IMR-90 (cell line): ENCODE data around the gene P4HA2. TPM values are rescaled to one million over a fixed set of nuclear protein-coding genes. Genes with fewer than 3 reads are reported as not detected.

Experiments used
- ATAC-seq: fragments of 200-7000 bp; cut with Tn5 transposase; 2 replicates; pipeline ENCODE4 v1.9.1; 2020; ENCODE audit warnings: low read depth, mild to moderate bottlenecking, moderate library complexity
- BruUV-seq: library from RNA; stranded (reverse); fragments of 400-500 nt; replicated peaks from 2 replicates; lab custom pipeline; 2021; lab: Mats Ljungman, UMichigan
- CTCF ChIA-PET: fragments of 300-600 bp; formaldehyde crosslinking; extraction: SDS; loops from one replicate; lab custom pipeline; 2021; ENCODE audit warnings: antibody characterized with exemption; lab: Yijun Ruan, JAX
- POLR2A ChIA-PET: fragments of 300-600 bp; sonication (Branson Sonifier 250); formaldehyde crosslinking; loops from one replicate; lab custom pipeline; 2022; ENCODE audit warnings: antibody characterized with exemption; ENCODE audit not compliant: unreplicated experiment; lab: Charles Lee
- DNase-seq: peaks from one replicate; pipeline ENCODE4 v3.0.0; 2013
- H2AFZ ChIP-seq: replicated peaks from 2 replicates; pipeline ENCODE3; 2013; ENCODE audit warnings: low read length, mild to moderate bottlenecking; ENCODE audit not compliant: poor library complexity
- H2AK5ac ChIP-seq: 2 replicates; pipeline ENCODE4 v1.6.1; 2013; ENCODE audit warnings: low read depth, low read length, inconsistent platforms
- H2AK9ac ChIP-seq: replicated peaks from 2 replicates; pipeline ENCODE3; 2013; ENCODE audit warnings: mild to moderate bottlenecking, low read depth, low read length, moderate library complexity; ENCODE audit not compliant: poor library complexity
- H2BK120ac ChIP-seq: 2 replicates; pipeline ENCODE4 v1.6.1; 2013; ENCODE audit warnings: low read depth, low read length, inconsistent platforms
- H2BK15ac ChIP-seq: 3 replicates; pipeline ENCODE4 v1.6.1; 2013; ENCODE audit warnings: low read depth, low read length, inconsistent platforms
- H2BK20ac ChIP-seq: 2 replicates; pipeline ENCODE4 v1.6.1; 2013; ENCODE audit warnings: low read depth, mild to moderate bottlenecking, inconsistent platforms, low read length, moderate library complexity
- H2BK5ac ChIP-seq: 2 replicates; pipeline ENCODE4 v1.6.1; 2013; ENCODE audit warnings: mild to moderate bottlenecking, low read depth, low read length, inconsistent platforms; ENCODE audit not compliant: poor library complexity, severe bottlenecking
- H3K14ac ChIP-seq: replicated peaks from 2 replicates; pipeline ENCODE4 v1.6.1; 2013; ENCODE audit warnings: low read depth, low read length, inconsistent platforms
- H3K18ac ChIP-seq: 2 replicates; pipeline ENCODE4 v1.6.1; 2013; ENCODE audit warnings: low read depth, low read length, control low read depth
- H3K23ac ChIP-seq: 2 replicates; pipeline ENCODE4 v1.6.1; 2013; ENCODE audit warnings: low read depth, low read length, inconsistent platforms
- H3K27ac ChIP-seq: 2 replicates; pipeline ENCODE4 v1.5.1; 2013; ENCODE audit warnings: mild to moderate bottlenecking, control low read depth, low read length; ENCODE audit not compliant: insufficient read depth
- H3K27me3 ChIP-seq: 2 replicates; pipeline ENCODE4 v1.6.1; 2013; ENCODE audit warnings: low read length; ENCODE audit not compliant: control insufficient read depth, insufficient read depth
- H3K36me3 ChIP-seq: 2 replicates; pipeline ENCODE4 v1.6.1; 2013; ENCODE audit warnings: low read length, mixed read lengths; ENCODE audit not compliant: control insufficient read depth, insufficient read depth
- H3K4ac ChIP-seq: 2 replicates; pipeline ENCODE4 v1.6.1; 2013; ENCODE audit warnings: low read depth, low read length, inconsistent platforms
- H3K4me1 ChIP-seq: 2 replicates; pipeline ENCODE4 v1.6.1; 2013; ENCODE audit warnings: low read length, mixed read lengths; ENCODE audit not compliant: control insufficient read depth, insufficient read depth
- H3K4me2 ChIP-seq: 2 replicates; pipeline ENCODE4 v1.6.1; 2013; ENCODE audit warnings: low read depth, mild to moderate bottlenecking, control low read depth, low read length, moderate library complexity
- H3K4me3 ChIP-seq: 2 replicates; pipeline ENCODE4 v1.5.1; 2013; ENCODE audit warnings: low read depth, mild to moderate bottlenecking, control low read depth, low read length, moderate library complexity; ENCODE audit not compliant: insufficient read depth
- H3K56ac ChIP-seq: 2 replicates; pipeline ENCODE4 v1.6.1; 2013; ENCODE audit warnings: low read length, inconsistent platforms; ENCODE audit not compliant: insufficient read depth; ENCODE audit errors: extremely low read depth
- H3K79me1 ChIP-seq, 2 experiments: 2 replicates each; pipeline ENCODE4 v1.6.1; 2013; ENCODE audit warnings: low read length in 2 of 2, inconsistent platforms in 1 of 2, low read depth in 1 of 2
- H3K9ac ChIP-seq: 2 replicates; pipeline ENCODE4 v1.6.1; 2013; ENCODE audit warnings: low read depth, low read length, control low read depth
- H3K9me1 ChIP-seq: 2 replicates; pipeline ENCODE4 v1.6.1; 2013; ENCODE audit warnings: low read length, inconsistent platforms; ENCODE audit not compliant: insufficient read depth
- H3K9me3 ChIP-seq: 2 replicates; pipeline ENCODE4 v1.6.1; 2013; ENCODE audit warnings: low read length; ENCODE audit not compliant: control insufficient read depth, insufficient read depth
- H4K20me1 ChIP-seq: 2 replicates; pipeline ENCODE4 v1.6.1; 2013; ENCODE audit warnings: low read length, inconsistent platforms; ENCODE audit not compliant: insufficient read depth
- H4K5ac ChIP-seq: 2 replicates; pipeline ENCODE4 v1.6.1; 2013; ENCODE audit warnings: mild to moderate bottlenecking, low read depth, low read length, control low read depth
- H4K8ac ChIP-seq, 2 experiments: 2 replicates each; pipeline ENCODE4 v1.6.1; 2013; ENCODE audit warnings: low read depth in 2 of 2, low read length in 2 of 2, control low read depth in 1 of 2, inconsistent platforms in 1 of 2
- H4K91ac ChIP-seq: 2 replicates; pipeline ENCODE4 v1.6.1; 2013; ENCODE audit warnings: low read depth, low read length, inconsistent platforms; ENCODE audit not compliant: insufficient read depth
- BHLHE40 ChIP-seq: fragments of 150-350 bp; IDR thresholded peaks from 2 replicates; pipeline ENCODE4 v1.6.1; 2016; ENCODE audit warnings: mild to moderate bottlenecking, low read depth, low read length
- CEBPB ChIP-seq: IDR thresholded peaks from 2 replicates; pipeline ENCODE4 v1.6.1; 2012; ENCODE audit warnings: low read depth, low read length, improper control_type of control experiment
- CHD1 ChIP-seq: IDR thresholded peaks from 2 replicates; pipeline ENCODE4 v1.6.1; 2012; ENCODE audit warnings: low read depth, low read length, improper control_type of control experiment
- FOS ChIP-seq: fragments of 150-350 bp; IDR thresholded peaks from 2 replicates; pipeline ENCODE4 v1.6.1; 2016; ENCODE audit warnings: low read depth, low read length
- MAFK ChIP-seq: IDR thresholded peaks from 2 replicates; pipeline ENCODE4 v1.6.1; 2012; ENCODE audit warnings: low read depth, low read length, improper control_type of control experiment
- MAZ ChIP-seq: IDR thresholded peaks from 2 replicates; pipeline ENCODE4 v1.6.1; 2012; ENCODE audit warnings: low read depth, mild to moderate bottlenecking, low read length, improper control_type of control experiment, moderate library complexity, borderline replicate concordance
- MXI1 ChIP-seq: IDR thresholded peaks from 2 replicates; pipeline ENCODE4 v1.6.1; 2012; ENCODE audit warnings: low read depth, mild to moderate bottlenecking, low read length, moderate library complexity, borderline replicate concordance
- NFE2L2 ChIP-seq: fragments of 150-350 bp; IDR thresholded peaks from 2 replicates; pipeline ENCODE4 v1.6.1; 2016; ENCODE audit warnings: low read depth, mild to moderate bottlenecking, low read length
- POLR2A ChIP-seq: IDR thresholded peaks from 2 replicates; pipeline ENCODE4 v1.6.1; 2012; ENCODE audit warnings: mild to moderate bottlenecking, low read depth, low read length
- RAD21 ChIP-seq: IDR thresholded peaks from 2 replicates; pipeline ENCODE4 v1.6.1; 2012; ENCODE audit warnings: low read length, improper control_type of control experiment
- RCOR1 ChIP-seq: IDR thresholded peaks from 2 replicates; pipeline ENCODE4 v1.6.1; 2012; ENCODE audit warnings: mild to moderate bottlenecking, low read length, improper control_type of control experiment; ENCODE audit not compliant: insufficient replicate concordance
- RFX5 ChIP-seq: IDR thresholded peaks from 2 replicates; pipeline ENCODE4 v1.8.0; 2012; ENCODE audit warnings: low read depth, mild to moderate bottlenecking, low read length, moderate library complexity
- SMC3 ChIP-seq: fragments of 150-350 bp; IDR thresholded peaks from 2 replicates; pipeline ENCODE4 v1.6.1; 2016; ENCODE audit warnings: low read depth, mild to moderate bottlenecking, antibody characterized with exemption, low read length, moderate library complexity
- WGBS, 2 experiments: methylation state at CpG; one replicate each; pipeline versions ENCODE4 v1.1.5 to v1.1.7; 2013; ENCODE audit warnings: missing lambda C conversion rate in 2 of 2; ENCODE audit not compliant: insufficient read length in 1 of 2; ENCODE audit errors: extremely low coverage in 2 of 2; 5-methylcytosine and 5-hydroxymethylcytosine counted together
- dilution Hi-C: fragments of 300-500 bp; cut with HindIII; formaldehyde crosslinking; loops from one replicate; pipeline ENCODE4 v1.14.3; 2018; ENCODE audit warnings: low sequenced_read_pairs; ENCODE audit not compliant: unreplicated experiment
- in situ Hi-C: fragments of 300-500 bp; cut with MboI; formaldehyde crosslinking; loops from 3 replicates; pipeline ENCODE4 v1.14.3; 2019; ENCODE audit warnings: low sequenced_read_pairs, inconsistent platforms, mixed read lengths
- intact Hi-C: fragments of 100-400 bp; cut with micrococcal nuclease; formaldehyde crosslinking; loops from 2 replicates; pipeline ENCODE4 v1.10.0; 2022
- polyA plus RNA-seq, 3 experiments: library from polyadenylated mRNA; depleted of rRNA; stranded (reverse); fragments of >200 nt; gene quantifications; 2 replicates each; pipeline ENCODE4 v1.2.3, GENCODE V29; 2012; ENCODE audit warnings: low replicate concordance in 1 of 3
- total RNA-seq: library from RNA; depleted of rRNA; stranded (reverse); fragments of >200 nt; gene quantifications from 2 replicates; pipeline ENCODE4 v1.2.3, GENCODE V29; 2012
- TF ChIP-seq, protein P1 (sequence below): fragments of 150-350 bp; IDR thresholded peaks from 2 replicates; pipeline ENCODE4 v1.6.1; 2016; ENCODE audit warnings: low read depth, mild to moderate bottlenecking, low read length, moderate library complexity, borderline replicate concordance
- TF ChIP-seq, protein P2 (sequence below): fragments of 150-350 bp; IDR thresholded peaks from 2 replicates; pipeline ENCODE4 v1.6.1; 2017; ENCODE audit warnings: mild to moderate bottlenecking, antibody characterized with exemption, low read length, low read depth
- TF ChIP-seq, protein P3 (sequence below): conservative IDR thresholded peaks from 2 replicates; pipeline ENCODE4 v1.5.1; 2012; ENCODE audit warnings: mild to moderate bottlenecking, low read depth, low read length, improper control_type of control experiment

P4HA2 gene
- total and polyA plus RNA-seq, 2 of the 4 experiments (the other 2 are of a cell fraction) = 186 to 225 TPM

DNA sequence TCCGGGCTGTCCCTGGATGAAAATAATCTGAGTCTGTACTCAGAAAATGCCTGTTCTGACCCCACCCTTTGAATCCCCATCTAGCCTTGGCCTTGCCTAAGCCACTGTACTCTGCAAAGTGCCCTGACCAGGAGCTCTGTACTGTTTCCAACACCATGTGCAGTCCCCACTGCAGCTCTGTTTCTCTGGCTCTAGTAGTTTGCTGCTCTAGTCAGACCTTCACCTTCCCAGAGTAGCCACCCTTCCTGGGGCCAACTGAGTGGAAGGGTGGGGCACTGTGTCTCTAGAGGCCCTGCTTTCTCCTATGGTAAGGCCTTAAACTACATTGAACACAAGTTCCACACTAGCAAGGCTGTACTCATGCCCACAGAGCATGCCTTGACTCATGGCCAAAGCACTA is 31.9 kb downstream of the P4HA2 start:
- H3K23ac ChIP-seq = no peak overlapping the region
- no TSS peak for BruUV-seq
- H3K56ac ChIP-seq = no peak overlapping the region
- H3K36me3 ChIP-seq = peaks cover 61% of the 10 kb centered on the region
- H3K4me1 ChIP-seq = no peaks in the 10 kb centered on the region
- H3K27ac ChIP-seq = no peak overlapping the region
- intact Hi-C loops (no loop called here), in situ Hi-C loops (no loop called here), dilution Hi-C loops (no loop called here)
- no peaks in the 10 kb centered on the region for H3K27me3 ChIP-seq
- DNase-seq (no peak), ATAC-seq (no peak)
- no peak for TF ChIP-seq POLR2A
- TF ChIP-seq RFX5 = no peak
- TF ChIP-seq SMC3 = no peak
- no peak for TF ChIP-seq BHLHE40
- TF ChIP-seq NFE2L2 = no peak
- no peak for TF ChIP-seq MAZ
- TF ChIP-seq RAD21 = no peak
- TF ChIP-seq, protein P1, sequence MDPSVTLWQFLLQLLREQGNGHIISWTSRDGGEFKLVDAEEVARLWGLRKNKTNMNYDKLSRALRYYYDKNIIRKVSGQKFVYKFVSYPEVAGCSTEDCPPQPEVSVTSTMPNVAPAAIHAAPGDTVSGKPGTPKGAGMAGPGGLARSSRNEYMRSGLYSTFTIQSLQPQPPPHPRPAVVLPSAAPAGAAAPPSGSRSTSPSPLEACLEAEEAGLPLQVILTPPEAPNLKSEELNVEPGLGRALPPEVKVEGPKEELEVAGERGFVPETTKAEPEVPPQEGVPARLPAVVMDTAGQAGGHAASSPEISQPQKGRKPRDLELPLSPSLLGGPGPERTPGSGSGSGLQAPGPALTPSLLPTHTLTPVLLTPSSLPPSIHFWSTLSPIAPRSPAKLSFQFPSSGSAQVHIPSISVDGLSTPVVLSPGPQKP = no peak
- TF ChIP-seq, protein P2, sequence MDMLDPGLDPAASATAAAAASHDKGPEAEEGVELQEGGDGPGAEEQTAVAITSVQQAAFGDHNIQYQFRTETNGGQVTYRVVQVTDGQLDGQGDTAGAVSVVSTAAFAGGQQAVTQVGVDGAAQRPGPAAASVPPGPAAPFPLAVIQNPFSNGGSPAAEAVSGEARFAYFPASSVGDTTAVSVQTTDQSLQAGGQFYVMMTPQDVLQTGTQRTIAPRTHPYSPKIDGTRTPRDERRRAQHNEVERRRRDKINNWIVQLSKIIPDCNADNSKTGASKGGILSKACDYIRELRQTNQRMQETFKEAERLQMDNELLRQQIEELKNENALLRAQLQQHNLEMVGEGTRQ = no peak
- TF ChIP-seq RCOR1 = no peak
- TF ChIP-seq, protein P3, sequence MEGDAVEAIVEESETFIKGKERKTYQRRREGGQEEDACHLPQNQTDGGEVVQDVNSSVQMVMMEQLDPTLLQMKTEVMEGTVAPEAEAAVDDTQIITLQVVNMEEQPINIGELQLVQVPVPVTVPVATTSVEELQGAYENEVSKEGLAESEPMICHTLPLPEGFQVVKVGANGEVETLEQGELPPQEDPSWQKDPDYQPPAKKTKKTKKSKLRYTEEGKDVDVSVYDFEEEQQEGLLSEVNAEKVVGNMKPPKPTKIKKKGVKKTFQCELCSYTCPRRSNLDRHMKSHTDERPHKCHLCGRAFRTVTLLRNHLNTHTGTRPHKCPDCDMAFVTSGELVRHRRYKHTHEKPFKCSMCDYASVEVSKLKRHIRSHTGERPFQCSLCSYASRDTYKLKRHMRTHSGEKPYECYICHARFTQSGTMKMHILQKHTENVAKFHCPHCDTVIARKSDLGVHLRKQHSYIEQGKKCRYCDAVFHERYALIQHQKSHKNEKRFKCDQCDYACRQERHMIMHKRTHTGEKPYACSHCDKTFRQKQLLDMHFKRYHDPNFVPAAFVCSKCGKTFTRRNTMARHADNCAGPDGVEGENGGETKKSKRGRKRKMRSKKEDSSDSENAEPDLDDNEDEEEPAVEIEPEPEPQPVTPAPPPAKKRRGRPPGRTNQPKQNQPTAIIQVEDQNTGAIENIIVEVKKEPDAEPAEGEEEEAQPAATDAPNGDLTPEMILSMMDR = no peak
- TF ChIP-seq MAFK = no peak
- TF ChIP-seq CEBPB = no peak
- TF ChIP-seq FOS = no peak
- no peak for TF ChIP-seq CHD1
- no peak for TF ChIP-seq MXI1
- no peak overlapping the region for H2AK5ac ChIP-seq
- H3K79me1 ChIP-seq = peaks cover 0 to 2% of the 10 kb centered on the region in 2 experiments; a peak in 2 of 4 replicates
- no peak overlapping the region for H3K18ac ChIP-seq
- no peak overlapping the region for H3K14ac ChIP-seq
- no peaks in the 10 kb centered on the region; the same call in 1 of the 2 replicates for H3K9me1 ChIP-seq
- no peak overlapping the region for H3K4me3 ChIP-seq
- H4K8ac ChIP-seq = no peak overlapping the region
- H4K5ac ChIP-seq = no peak overlapping the region
- H3K9me3 ChIP-seq = no peaks in the 10 kb centered on the region
- H2BK5ac ChIP-seq = no peak overlapping the region
- H2BK120ac ChIP-seq = no peak overlapping the region
- H3K9ac ChIP-seq = no peak overlapping the region
- no peak overlapping the region for H2BK20ac ChIP-seq
- no peak overlapping the region for H2BK15ac ChIP-seq
- POLR2A ChIA-PET = no interaction called here
- CTCF ChIA-PET = interaction anchor here (1.1 kb wide), 1 partner anchor 16 kb away, joined by 3 read pairs; no protein-coding TSS in a partner anchor
- H4K91ac ChIP-seq = no peak overlapping the region
- WGBS, 2 experiments = 100% methylated on average over 1 of the region's 1 CpG; no CpG with 5 or more reads in 1 of the 2 experiments
- H3K4ac ChIP-seq = no peak overlapping the region
- H4K20me1 ChIP-seq = no peaks in the 10 kb centered on the region
- H3K4me2 ChIP-seq = no peak overlapping the region
- H2AFZ ChIP-seq = no peak overlapping the region
- H2AK9ac ChIP-seq = no peak overlapping the region
